WTC11 (cell line): ENCODE data around the gene EXOSC3. TPM values are rescaled to one million over a fixed set of nuclear protein-coding genes. Genes with fewer than 3 reads are reported as not detected.

Source experiments
- ATAC-seq: fragments of 200-7000 bp; cut with Tn5 transposase; 2 replicates; pipeline ENCODE4 v1.10.0; 2021; ENCODE audit warnings: mild to moderate bottlenecking, moderate library complexity
- CTCF ChIA-PET: fragments of 300-600 bp; sonication (Branson Sonifier 250); formaldehyde crosslinking; loops from one replicate; lab custom pipeline; 2021; ENCODE audit warnings: antibody characterized with exemption; lab: Charles Lee
- POLR2A ChIA-PET: fragments of 350-600 bp; sonication (Branson Sonifier 250); formaldehyde crosslinking; loops from one replicate; lab custom pipeline; 2021; ENCODE audit warnings: antibody characterized with exemption; lab: Charles Lee
- DNase-seq: peaks from one replicate; pipeline ENCODE4 v3.0.0; 2021; ENCODE audit warnings: low spot score
- H3K27ac Mint-ChIP-seq: 2 replicates; pipeline ENCODE4 v1.8.0; 2021; ENCODE audit warnings: mixed read lengths
- H3K27me3 Mint-ChIP-seq: 2 replicates; pipeline ENCODE4 v1.8.0; 2021; ENCODE audit warnings: low read depth, mild to moderate bottlenecking, moderate library complexity, mixed read lengths
- H3K36me3 Mint-ChIP-seq: 2 replicates; pipeline ENCODE4 v1.8.0; 2021; ENCODE audit warnings: mixed read lengths
- H3K4me1 Mint-ChIP-seq: 2 replicates; pipeline ENCODE4 v1.8.0; 2022; ENCODE audit warnings: mixed read lengths
- H3K4me3 Mint-ChIP-seq: 2 replicates; pipeline ENCODE4 v1.8.0; 2021; ENCODE audit warnings: mild to moderate bottlenecking, moderate library complexity, mixed read lengths
- H3K9me3 Mint-ChIP-seq: 2 replicates; pipeline ENCODE4 v1.8.0; 2021; ENCODE audit warnings: mixed read lengths
- ARID4B ChIP-seq: sonication (generic); formaldehyde crosslinking; IDR thresholded peaks from 2 replicates; pipeline ENCODE4 v1.8.0; 2023; ENCODE audit warnings: missing genetic modification reagents, mild to moderate bottlenecking, borderline replicate concordance
- ATF6 ChIP-seq: sonication (generic); formaldehyde crosslinking; IDR thresholded peaks from 2 replicates; pipeline ENCODE4 v1.8.1; 2023; ENCODE audit warnings: mild to moderate bottlenecking, missing genetic modification reagents
- E2F1 ChIP-seq: sonication (generic); formaldehyde crosslinking; IDR thresholded peaks from 2 replicates; pipeline ENCODE4 v1.8.0; 2022; ENCODE audit warnings: mild to moderate bottlenecking, missing genetic modification reagents
- FOXP1 ChIP-seq: sonication (generic); formaldehyde crosslinking; IDR thresholded peaks from 2 replicates; pipeline ENCODE4 v1.8.0; 2022; ENCODE audit warnings: missing genetic modification reagents, mild to moderate bottlenecking, moderate library complexity, borderline replicate concordance
- FOXP4 ChIP-seq: sonication (generic); formaldehyde crosslinking; IDR thresholded peaks from 2 replicates; pipeline ENCODE4 v1.8.0; 2022; ENCODE audit warnings: mild to moderate bottlenecking, missing genetic modification reagents
- GRHL2 ChIP-seq: fragments of 250-450 bp; sonication (Bioruptor Pico); IDR thresholded peaks from 2 replicates; pipeline ENCODE4 v1.8.0; 2022; ENCODE audit warnings: mild to moderate bottlenecking, moderate library complexity; ENCODE audit not compliant: insufficient replicate concordance, severe bottlenecking
- IRF1 ChIP-seq: sonication (generic); formaldehyde crosslinking; IDR thresholded peaks from 2 replicates; pipeline ENCODE4 v1.8.0; 2023; ENCODE audit warnings: missing genetic modification reagents
- KAT7 ChIP-seq: sonication (generic); formaldehyde crosslinking; IDR thresholded peaks from 2 replicates; pipeline ENCODE4 v1.8.1; 2023; ENCODE audit warnings: missing genetic modification reagents, mild to moderate bottlenecking, borderline replicate concordance
- NFE2L1 ChIP-seq: sonication (generic); formaldehyde crosslinking; IDR thresholded peaks from 2 replicates; pipeline ENCODE4 v1.8.1; 2023; ENCODE audit warnings: missing genetic modification reagents
- NR2C2 ChIP-seq: sonication (generic); formaldehyde crosslinking; IDR thresholded peaks from 2 replicates; pipeline ENCODE4 v1.8.0; 2022; ENCODE audit warnings: mild to moderate bottlenecking, missing genetic modification reagents
- OVOL2 ChIP-seq: fragments of 250-450 bp; sonication (Bioruptor Pico); IDR thresholded peaks from 2 replicates; pipeline ENCODE4 v1.9.0; 2021; ENCODE audit warnings: mild to moderate bottlenecking, borderline replicate concordance
- SP1 ChIP-seq: sonication (generic); formaldehyde crosslinking; conservative IDR thresholded peaks from 2 replicates; pipeline ENCODE4 v1.8.1; 2022; ENCODE audit warnings: missing genetic modification reagents
- TCF7 ChIP-seq: sonication (generic); formaldehyde crosslinking; IDR thresholded peaks from 2 replicates; pipeline ENCODE4 v1.8.0; 2022; ENCODE audit warnings: mild to moderate bottlenecking, low read depth, missing genetic modification reagents, moderate library complexity
- TEAD1 ChIP-seq: sonication (generic); formaldehyde crosslinking; IDR thresholded peaks from 2 replicates; pipeline ENCODE4 v1.8.0; 2022; ENCODE audit warnings: mild to moderate bottlenecking, missing genetic modification reagents
- ZBTB21 ChIP-seq: sonication (generic); formaldehyde crosslinking; IDR thresholded peaks from 2 replicates; pipeline ENCODE4 v1.8.1; 2023; ENCODE audit warnings: mild to moderate bottlenecking, missing genetic modification reagents, borderline replicate concordance
- ZNF121 ChIP-seq: sonication (generic); formaldehyde crosslinking; IDR thresholded peaks from 2 replicates; pipeline ENCODE4 v1.8.0; 2023; ENCODE audit warnings: missing genetic modification reagents
- ZNF416 ChIP-seq: fragments of 250-450 bp; sonication (Bioruptor Pico); IDR thresholded peaks from 2 replicates; pipeline ENCODE4 v1.9.0; 2021; ENCODE audit warnings: mild to moderate bottlenecking, inconsistent platforms
- ZNF532 ChIP-seq: fragments of 250-450 bp; sonication (Bioruptor Pico); IDR thresholded peaks from 2 replicates; pipeline ENCODE4 v1.9.0; 2021; ENCODE audit warnings: mild to moderate bottlenecking, borderline replicate concordance
- ZNF671 ChIP-seq: fragments of 250-450 bp; sonication (Bioruptor Pico); IDR thresholded peaks from 2 replicates; pipeline ENCODE4 v1.8.0; 2021; ENCODE audit warnings: mild to moderate bottlenecking
- total RNA-seq: library from RNA; stranded (reverse); gene quantifications from 3 replicates; pipeline ENCODE4 v1.2.3, GENCODE V29; 2021

The EXOSC3 gene
- total RNA-seq, 1 experiment from 2014 or later: 73.8 TPM

- ChIA-PET CTCF (no interaction called here), POLR2A (no interaction called here)
- ATAC-seq (no peak), DNase-seq (no peak)
- Mint-ChIP-seq H3K4me3 (no peak overlapping the region), H3K36me3 (no peaks in the 10 kb centered on the region), H3K27ac (no peak overlapping the region), H3K9me3 (no peaks in the 10 kb centered on the region), H3K4me1 (no peaks in the 10 kb centered on the region), H3K27me3 (no peaks in the 10 kb centered on the region; the same call in 1 of the 2 replicates)
- TF ChIP-seq ZNF671 (no peak), NR2C2 (CRISPR knock-in tag) (no peak), ZNF121 (CRISPR knock-in tag) (no peak), ZNF416 (CRISPR knock-in tag) (no peak), ZNF532 (no peak), ATF6 (CRISPR knock-in tag) (no peak), KAT7 (CRISPR knock-in tag) (no peak)
These were observed 38.9 kb downstream of the EXOSC3 start for GRCh38 chr9:37745970-37746369.

- Mint-ChIP-seq H3K27ac (no peak overlapping the region), H3K9me3 (no peaks in the 10 kb centered on the region), H3K36me3 (no peaks in the 10 kb centered on the region), H3K4me1 (no peaks in the 10 kb centered on the region), H3K4me3 (no peak overlapping the region), H3K27me3 (no peaks in the 10 kb centered on the region; the same call in 1 of the 2 replicates)
- CTCF ChIA-PET: no interaction called here
- ATAC-seq (no peak), DNase-seq (no peak)
- POLR2A ChIA-PET: no interaction called here
- TF ChIP-seq GRHL2 (CRISPR knock-in tag) (no peak), ARID4B (CRISPR knock-in tag) (no peak), TCF7 (CRISPR knock-in tag) (no peak), TEAD1 (CRISPR knock-in tag) (no peak), FOXP4 (CRISPR knock-in tag) (no peak), IRF1 (CRISPR knock-in tag) (no peak), ZBTB21 (no peak), SP1 (CRISPR knock-in tag) (no peak), NFE2L1 (CRISPR knock-in tag) (no peak), OVOL2 (CRISPR knock-in tag) (no peak), E2F1 (CRISPR knock-in tag) (no peak), FOXP1 (CRISPR knock-in tag) (no peak)
These were observed 44.1 kb downstream of the EXOSC3 start for GRCh38 chr9:37740631-37741328.
